KOPT-K1 (cell line): ENCODE results near the gene MYH3.

ENCODE experiments used
- H3K27ac ChIP-seq: fragments of 200-600 bp; sonication (generic); 2 replicates; pipeline ENCODE4 v1.5.1; 2016; ENCODE audit warnings: antibody characterized with exemption, mild to moderate bottlenecking, low read depth, low read length; ENCODE audit not compliant: poor library complexity, severe bottlenecking
- H3K36me3 ChIP-seq: fragments of 200-600 bp; sonication (generic); 2 replicates; pipeline ENCODE4 v1.5.1; 2017; ENCODE audit warnings: antibody characterized with exemption, mild to moderate bottlenecking, low read length, moderate library complexity; ENCODE audit not compliant: insufficient read depth
- H3K9me3 ChIP-seq: fragments of 200-600 bp; sonication (generic); 2 replicates; pipeline ENCODE4 v1.5.1; 2017; ENCODE audit warnings: antibody characterized with exemption, low read length, mild to moderate bottlenecking; ENCODE audit not compliant: insufficient read depth, poor library complexity, severe bottlenecking

Gene MYH3

GRCh38 chr17:10612957-10613744, 44.0 kb downstream of the MYH3 start:
- Histone ChIP-seq H3K36me3 (no peaks in the 10 kb centered on the region), H3K9me3 (no peaks in the 10 kb centered on the region), H3K27ac (no peak overlapping the region)

- Histone ChIP-seq H3K27ac (no peak overlapping the region), H3K36me3 (no peaks in the 10 kb centered on the region), H3K9me3 (no peaks in the 10 kb centered on the region)
Observed at GRCh38 chr17:10610884-10611283, 46.2 kb downstream of the MYH3 start.

GRCh38 chr17:10608244-10608643, 48.9 kb downstream of the MYH3 start:
- H3K27ac ChIP-seq: no peak overlapping the region
- H3K36me3 ChIP-seq: no peaks in the 10 kb centered on the region
- no peaks in the 10 kb centered on the region for H3K9me3 ChIP-seq

GRCh38 chr17:10606110-10606509, 51.0 kb downstream of the MYH3 start:
- Histone ChIP-seq H3K27ac (no peak overlapping the region), H3K36me3 (no peaks in the 10 kb centered on the region), H3K9me3 (no peaks in the 10 kb centered on the region)

- Histone ChIP-seq H3K9me3 (no peaks in the 10 kb centered on the region), H3K36me3 (no peaks in the 10 kb centered on the region), H3K27ac (no peak overlapping the region)
Observed at GRCh38 chr17:10605221-10605783, 51.8 kb downstream of the MYH3 start.

- no peak overlapping the region for H3K27ac ChIP-seq
- H3K9me3 ChIP-seq: no peaks in the 10 kb centered on the region
- no peaks in the 10 kb centered on the region for H3K36me3 ChIP-seq
Observed at GRCh38 chr17:10604521-10604920, 52.6 kb downstream of the MYH3 start.

- no peaks in the 10 kb centered on the region for H3K36me3 ChIP-seq
- no peaks in the 10 kb centered on the region for H3K9me3 ChIP-seq
- no peak overlapping the region for H3K27ac ChIP-seq
Observed at GRCh38 chr17:10603931-10604330, 53.2 kb downstream of the MYH3 start.

GRCh38 chr17:10600571-10600970, 56.5 kb downstream of the MYH3 start:
- no peaks in the 10 kb centered on the region for H3K36me3 ChIP-seq
- H3K9me3 ChIP-seq: no peaks in the 10 kb centered on the region
- no peak overlapping the region for H3K27ac ChIP-seq

- Histone ChIP-seq H3K27ac (no peak overlapping the region), H3K36me3 (no peaks in the 10 kb centered on the region), H3K9me3 (no peaks in the 10 kb centered on the region)
Observed at GRCh38 chr17:10598621-10599020, 58.5 kb downstream of the MYH3 start.

- H3K27ac ChIP-seq: no peak overlapping the region
- H3K36me3 ChIP-seq: no peaks in the 10 kb centered on the region
- H3K9me3 ChIP-seq: no peaks in the 10 kb centered on the region
Observed at GRCh38 chr17:10589553-10590145, 67.5 kb downstream of the MYH3 start.

GRCh38 chr17:10585529-10585928, 71.6 kb downstream of the MYH3 start:
- Histone ChIP-seq H3K9me3 (no peaks in the 10 kb centered on the region), H3K27ac (no peak overlapping the region), H3K36me3 (no peaks in the 10 kb centered on the region)

GRCh38 chr17:10583834-10584233, 73.3 kb downstream of the MYH3 start:
- Histone ChIP-seq H3K27ac (no peak overlapping the region), H3K9me3 (no peaks in the 10 kb centered on the region), H3K36me3 (no peaks in the 10 kb centered on the region)

- Histone ChIP-seq H3K9me3 (no peaks in the 10 kb centered on the region), H3K36me3 (no peaks in the 10 kb centered on the region), H3K27ac (no peak overlapping the region)
Observed at GRCh38 chr17:10579270-10579669, 77.8 kb downstream of the MYH3 start.
